HepG2 (cell line): Measurements from ENCODE around the gene RSF1.

Experiments used
- PRPF4 ChIP-seq: fragments of 200-400 bp; formaldehyde crosslinking; IDR thresholded peaks from 2 replicates; pipeline ENCODE4 v1.6.1; 2016; ENCODE audit warnings: low read length, low read depth; ENCODE audit not compliant: poor library complexity, severe bottlenecking
- TF ChIP-seq, protein P1 (sequence below): sonication (generic); formaldehyde crosslinking; IDR thresholded peaks from 2 replicates; pipeline ENCODE4 v1.4.0; 2020; ENCODE audit warnings: missing genetic modification reagents

DNA sequence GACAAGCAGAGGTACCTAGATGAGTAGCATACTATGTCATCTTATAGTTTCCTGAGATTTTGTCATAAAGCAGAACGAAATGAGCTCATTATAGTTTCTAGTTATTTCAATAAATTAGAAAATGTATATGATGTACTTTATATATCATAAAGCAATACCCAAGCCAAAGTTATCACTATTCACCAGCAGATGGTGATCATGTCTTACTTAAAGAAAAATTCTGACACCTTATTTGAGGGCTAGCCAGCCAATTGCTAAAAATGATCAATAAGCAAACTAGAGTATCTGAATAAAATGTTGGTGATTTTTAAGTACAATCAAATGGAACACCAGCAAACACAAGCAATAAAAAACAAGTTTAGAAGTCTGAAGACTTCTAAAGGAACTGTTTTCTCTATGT is 44.1 kb downstream of the RSF1 start:
- TF ChIP-seq, protein P1, sequence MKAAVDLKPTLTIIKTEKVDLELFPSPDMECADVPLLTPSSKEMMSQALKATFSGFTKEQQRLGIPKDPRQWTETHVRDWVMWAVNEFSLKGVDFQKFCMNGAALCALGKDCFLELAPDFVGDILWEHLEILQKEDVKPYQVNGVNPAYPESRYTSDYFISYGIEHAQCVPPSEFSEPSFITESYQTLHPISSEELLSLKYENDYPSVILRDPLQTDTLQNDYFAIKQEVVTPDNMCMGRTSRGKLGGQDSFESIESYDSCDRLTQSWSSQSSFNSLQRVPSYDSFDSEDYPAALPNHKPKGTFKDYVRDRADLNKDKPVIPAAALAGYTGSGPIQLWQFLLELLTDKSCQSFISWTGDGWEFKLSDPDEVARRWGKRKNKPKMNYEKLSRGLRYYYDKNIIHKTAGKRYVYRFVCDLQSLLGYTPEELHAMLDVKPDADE (CRISPR knock-in tag) = no peak
- TF ChIP-seq PRPF4 = no peak
